ENCODE results near the gene S100A4.
A peak's percentile ranks its signal among the peaks of the same experiment; 100 is the strongest.

S100A4 gene

DNA sequence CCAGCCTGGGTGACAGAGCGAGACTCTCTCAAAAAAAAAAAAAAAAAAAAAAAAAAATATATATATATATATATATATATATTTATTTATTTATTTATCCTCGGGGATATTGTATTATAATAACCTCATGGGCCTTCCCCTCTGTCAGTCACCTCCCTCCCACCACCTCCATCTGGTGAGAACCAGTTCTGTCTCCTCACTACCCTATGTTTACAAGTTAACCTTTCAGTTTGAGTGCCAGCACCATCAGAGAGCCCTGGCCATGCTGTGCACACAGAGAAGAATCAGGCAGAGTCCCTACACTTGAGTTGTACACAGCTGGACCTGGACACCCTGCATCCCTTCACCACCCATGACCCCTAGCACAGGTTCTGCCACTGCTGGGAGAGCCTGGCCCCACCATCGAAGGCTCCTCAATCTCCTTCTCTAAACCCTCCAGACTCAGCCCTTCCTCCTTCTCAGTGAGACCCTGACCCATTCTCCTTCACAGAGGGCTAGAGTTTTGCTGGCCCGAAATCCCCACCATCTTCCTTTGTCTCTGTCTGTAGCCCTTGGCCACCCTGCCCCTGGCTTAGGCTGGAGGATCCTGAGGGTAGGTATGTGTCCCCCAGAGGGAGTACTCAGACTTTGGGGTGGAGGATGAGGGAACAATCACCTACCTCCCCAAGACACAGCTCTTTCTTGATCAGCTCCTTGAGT, 6.1 kb downstream of the S100A4 start:
- no peaks in the 10 kb centered on the region for H3K36me3 ChIP-seq (ENCODE audit: insufficient read depth)
- peaks cover 25% of the 10 kb centered on the region for H3K4me1 ChIP-seq (ENCODE audit: low read depth, poor library complexity, severe bottlenecking)
- no peaks in the 10 kb centered on the region for H3K79me2 ChIP-seq (ENCODE audit: insufficient read depth, low read depth)
- no peaks in the 10 kb centered on the region for H3K27me3 ChIP-seq (ENCODE audit: insufficient read depth, low read depth)
- H2AFZ ChIP-seq (ENCODE audit: low read depth): no peak overlapping the region
- TF ChIP-seq, protein P1, sequence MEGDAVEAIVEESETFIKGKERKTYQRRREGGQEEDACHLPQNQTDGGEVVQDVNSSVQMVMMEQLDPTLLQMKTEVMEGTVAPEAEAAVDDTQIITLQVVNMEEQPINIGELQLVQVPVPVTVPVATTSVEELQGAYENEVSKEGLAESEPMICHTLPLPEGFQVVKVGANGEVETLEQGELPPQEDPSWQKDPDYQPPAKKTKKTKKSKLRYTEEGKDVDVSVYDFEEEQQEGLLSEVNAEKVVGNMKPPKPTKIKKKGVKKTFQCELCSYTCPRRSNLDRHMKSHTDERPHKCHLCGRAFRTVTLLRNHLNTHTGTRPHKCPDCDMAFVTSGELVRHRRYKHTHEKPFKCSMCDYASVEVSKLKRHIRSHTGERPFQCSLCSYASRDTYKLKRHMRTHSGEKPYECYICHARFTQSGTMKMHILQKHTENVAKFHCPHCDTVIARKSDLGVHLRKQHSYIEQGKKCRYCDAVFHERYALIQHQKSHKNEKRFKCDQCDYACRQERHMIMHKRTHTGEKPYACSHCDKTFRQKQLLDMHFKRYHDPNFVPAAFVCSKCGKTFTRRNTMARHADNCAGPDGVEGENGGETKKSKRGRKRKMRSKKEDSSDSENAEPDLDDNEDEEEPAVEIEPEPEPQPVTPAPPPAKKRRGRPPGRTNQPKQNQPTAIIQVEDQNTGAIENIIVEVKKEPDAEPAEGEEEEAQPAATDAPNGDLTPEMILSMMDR (conservative IDR thresholded peaks at IDR 0.05; ENCODE audit: low read depth, low read length): no peak
- H3K4me3 ChIP-seq (IDR thresholded peaks at IDR 0.05; ENCODE audit: insufficient read depth, low read depth, low read length): no peak overlapping the region
- no peaks in the 10 kb centered on the region for H4K20me1 ChIP-seq (ENCODE audit: insufficient read depth)
- no peak overlapping the region for H3K4me2 ChIP-seq
- H3K9ac ChIP-seq: no peak overlapping the region
- no peak overlapping the region for H3K27ac ChIP-seq

DNA sequence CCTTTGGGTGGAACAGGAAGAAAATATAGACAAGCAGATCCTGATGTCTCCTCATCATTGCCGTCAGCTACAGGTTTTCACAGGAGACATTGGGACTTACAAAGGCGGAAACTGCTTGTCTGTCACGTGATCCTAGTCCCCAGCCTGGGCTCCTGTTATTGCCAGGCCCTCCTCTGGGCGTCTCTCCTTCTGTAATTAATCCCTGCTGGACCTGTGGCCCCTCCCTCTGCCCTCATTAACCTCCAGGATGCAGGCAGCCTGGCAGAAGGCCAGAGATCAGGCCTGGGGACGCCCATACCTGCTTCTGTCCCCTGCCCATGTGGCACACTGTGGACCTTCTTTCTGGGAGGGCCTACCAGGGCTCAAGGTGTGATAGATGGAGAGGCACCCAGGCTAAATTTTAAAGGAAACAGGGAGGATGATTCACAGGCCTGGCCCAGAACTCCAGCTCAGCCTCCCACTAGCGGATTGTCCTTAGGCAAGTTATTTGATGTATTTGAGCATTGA, 7.2 kb downstream of the S100A4 start:
- no peak overlapping the region for H3K4me3 ChIP-seq (IDR thresholded peaks at IDR 0.05; ENCODE audit: insufficient read depth, low read depth, low read length)
- no peaks in the 10 kb centered on the region for H3K27me3 ChIP-seq (ENCODE audit: insufficient read depth, low read depth)
- no peak overlapping the region for H3K9ac ChIP-seq
- H3K36me3 ChIP-seq (ENCODE audit: insufficient read depth): no peaks in the 10 kb centered on the region
- no peaks in the 10 kb centered on the region for H4K20me1 ChIP-seq (ENCODE audit: insufficient read depth)
- no peaks in the 10 kb centered on the region for H3K79me2 ChIP-seq (ENCODE audit: insufficient read depth, low read depth)
- H2AFZ ChIP-seq (ENCODE audit: low read depth): no peak overlapping the region
- TF ChIP-seq, protein P1 (conservative IDR thresholded peaks at IDR 0.05; ENCODE audit: low read depth, low read length): no peak
- H3K4me1 ChIP-seq (ENCODE audit: low read depth, poor library complexity, severe bottlenecking): peaks cover 16% of the 10 kb centered on the region
- H3K27ac ChIP-seq: no peak overlapping the region
- H3K4me2 ChIP-seq: no peak overlapping the region

DNA sequence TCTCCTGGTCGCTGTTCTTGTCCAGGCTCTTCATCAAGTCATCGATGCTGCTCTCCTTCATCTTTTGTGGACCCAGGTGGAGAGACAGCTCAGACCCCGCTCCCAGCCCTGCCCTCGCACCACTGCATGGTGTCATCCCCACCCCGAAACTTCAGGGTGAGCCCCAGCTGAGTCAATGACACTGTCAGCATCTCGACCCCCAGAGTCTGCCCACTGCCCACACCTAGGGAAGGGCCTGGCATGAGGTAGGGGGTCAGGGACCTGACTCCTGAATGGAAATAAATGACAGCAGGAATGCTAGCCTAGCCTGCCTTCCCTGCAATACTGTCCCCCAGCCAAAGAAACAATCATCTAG, 8.3 kb downstream of the S100A4 start:
- H3K4me2 ChIP-seq: no peak overlapping the region
- peak overlapping the region; percentile 84; the same call in 1 of the 2 replicates for H2AFZ ChIP-seq (ENCODE audit: low read depth)
- peaks cover 16% of the 10 kb centered on the region for H3K4me1 ChIP-seq (ENCODE audit: low read depth, poor library complexity, severe bottlenecking)
- H3K9ac ChIP-seq: no peak overlapping the region
- H3K4me3 ChIP-seq (IDR thresholded peaks at IDR 0.05; ENCODE audit: insufficient read depth, low read depth, low read length): no peak overlapping the region
- TF ChIP-seq, protein P1 (conservative IDR thresholded peaks at IDR 0.05; ENCODE audit: low read depth, low read length): no peak
- no peaks in the 10 kb centered on the region for H3K79me2 ChIP-seq (ENCODE audit: insufficient read depth, low read depth)
- no peak overlapping the region for H3K27ac ChIP-seq
- H3K36me3 ChIP-seq (ENCODE audit: insufficient read depth): no peaks in the 10 kb centered on the region
- no peaks in the 10 kb centered on the region for H3K27me3 ChIP-seq (ENCODE audit: insufficient read depth, low read depth)
- H4K20me1 ChIP-seq (ENCODE audit: insufficient read depth): no peaks in the 10 kb centered on the region

DNA sequence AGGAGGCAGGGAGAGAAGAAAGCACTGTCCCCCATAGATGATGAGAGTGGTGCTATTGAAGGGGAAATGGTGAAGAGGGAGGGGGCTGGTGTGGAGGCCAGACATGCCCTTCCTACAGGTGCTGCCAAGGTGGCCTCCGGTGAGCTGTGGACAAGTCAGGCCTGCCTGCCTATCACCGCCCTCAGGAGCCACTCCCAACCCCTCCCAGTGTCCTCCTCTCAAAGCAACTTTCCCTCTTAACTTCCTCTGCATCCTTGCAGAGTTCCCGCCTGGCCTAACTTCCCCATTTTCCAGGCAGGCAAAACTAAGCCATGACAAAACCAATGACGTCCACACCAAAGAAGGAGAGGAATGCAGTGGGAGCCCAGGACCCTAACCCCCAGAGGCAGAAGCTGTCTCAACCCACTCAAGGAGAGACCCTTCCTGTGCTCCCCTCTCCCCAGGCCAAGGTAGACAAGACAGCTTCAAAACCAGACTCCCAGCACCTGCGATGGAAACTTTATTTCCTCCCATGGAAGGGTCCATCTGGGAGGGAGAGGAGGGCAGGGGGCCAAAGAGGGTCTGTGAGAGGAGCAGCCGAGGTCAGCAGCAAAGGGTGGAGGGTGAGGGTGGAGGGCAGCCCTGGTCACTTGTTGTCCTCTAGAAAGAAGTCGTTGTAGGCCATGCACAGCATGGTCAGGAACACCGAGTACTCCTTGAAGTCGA, 8.8 kb downstream of the S100A4 start:
- no peaks in the 10 kb centered on the region for H3K79me2 ChIP-seq (ENCODE audit: insufficient read depth, low read depth)
- H3K27ac ChIP-seq: peak overlapping the region; percentile 53
- H3K9ac ChIP-seq: peak overlapping the region; percentile 76
- H3K36me3 ChIP-seq (ENCODE audit: insufficient read depth): no peaks in the 10 kb centered on the region
- H3K27me3 ChIP-seq (ENCODE audit: insufficient read depth, low read depth): no peaks in the 10 kb centered on the region
- TF ChIP-seq, protein P1 (conservative IDR thresholded peaks at IDR 0.05; ENCODE audit: low read depth, low read length): no peak
- H3K4me1 ChIP-seq (ENCODE audit: low read depth, poor library complexity, severe bottlenecking): peaks cover 16% of the 10 kb centered on the region
- H3K4me3 ChIP-seq (IDR thresholded peaks at IDR 0.05; ENCODE audit: insufficient read depth, low read depth, low read length): peak overlapping the region; percentile 95
- no peaks in the 10 kb centered on the region for H4K20me1 ChIP-seq (ENCODE audit: insufficient read depth)
- H3K4me2 ChIP-seq: peak overlapping the region; percentile 91
- peak overlapping the region; percentile 84 for H2AFZ ChIP-seq (ENCODE audit: low read depth)

Data from KMS-11 (cell line).